GM21619 (cell line): ENCODE data around the gene ABCC6.

Experiments used
- ATAC-seq: cut with Tn5 transposase; IDR thresholded peaks from one replicate; pipeline ENCODE4 v1.9.1; 2021; ENCODE audit not compliant: unreplicated experiment

ABCC6 gene

DNA sequence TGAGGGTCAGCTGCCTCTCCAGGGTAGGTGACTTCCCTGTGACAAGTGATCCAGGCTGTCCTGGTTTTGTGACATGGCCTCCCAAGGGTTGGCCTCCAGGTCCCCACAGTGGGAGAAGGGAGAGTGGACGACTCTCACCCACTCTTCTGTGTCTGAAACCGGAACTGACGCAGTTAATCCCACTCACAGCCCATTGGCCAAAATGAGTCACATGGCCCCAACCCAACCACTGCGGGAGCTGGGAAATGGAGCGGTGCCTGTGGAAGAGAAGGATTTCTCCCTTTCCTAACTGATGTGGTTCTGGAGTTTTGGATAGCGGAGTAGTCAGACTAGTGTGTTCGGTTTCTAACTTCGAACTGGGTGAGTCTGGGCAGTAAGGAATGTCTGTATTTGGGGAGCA, 79.4 kb downstream of the ABCC6 start:
- no peak for ATAC-seq

DNA sequence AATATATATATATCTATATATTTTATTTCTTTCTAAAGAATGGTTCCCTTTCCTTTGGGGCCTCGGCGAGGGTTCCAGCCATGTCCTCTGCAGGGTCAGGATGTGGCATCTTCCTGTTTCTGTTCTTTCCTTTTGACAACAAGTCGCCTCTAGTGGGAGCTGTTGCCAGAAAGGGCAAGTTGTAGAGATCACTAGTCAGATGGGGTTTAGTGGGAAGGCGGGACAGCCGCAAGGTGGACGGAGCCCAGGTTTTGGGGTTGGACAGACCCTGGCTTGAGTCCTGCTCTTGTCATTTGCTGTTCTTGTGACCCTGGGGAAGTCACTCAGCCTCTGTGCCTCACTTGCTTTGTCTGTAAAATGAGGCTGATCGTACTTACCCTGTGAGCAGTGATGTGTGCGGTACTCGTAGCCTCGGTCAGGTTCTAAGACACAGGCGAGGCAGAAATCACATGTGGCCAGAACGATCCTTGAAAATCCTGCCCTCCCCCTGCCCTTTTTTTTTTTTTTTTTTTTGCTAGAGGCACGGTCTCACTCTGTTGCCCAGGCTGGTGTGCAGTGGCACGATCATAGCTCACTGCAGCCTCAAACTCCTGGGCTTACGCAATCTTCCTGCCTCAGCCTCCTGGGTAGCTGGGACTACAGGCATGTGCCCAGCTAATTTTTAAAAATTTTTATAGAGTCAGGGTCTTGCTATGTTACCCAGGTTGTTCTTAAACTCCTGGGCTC, 80.1 kb downstream of the ABCC6 start:
- no peak for ATAC-seq

DNA sequence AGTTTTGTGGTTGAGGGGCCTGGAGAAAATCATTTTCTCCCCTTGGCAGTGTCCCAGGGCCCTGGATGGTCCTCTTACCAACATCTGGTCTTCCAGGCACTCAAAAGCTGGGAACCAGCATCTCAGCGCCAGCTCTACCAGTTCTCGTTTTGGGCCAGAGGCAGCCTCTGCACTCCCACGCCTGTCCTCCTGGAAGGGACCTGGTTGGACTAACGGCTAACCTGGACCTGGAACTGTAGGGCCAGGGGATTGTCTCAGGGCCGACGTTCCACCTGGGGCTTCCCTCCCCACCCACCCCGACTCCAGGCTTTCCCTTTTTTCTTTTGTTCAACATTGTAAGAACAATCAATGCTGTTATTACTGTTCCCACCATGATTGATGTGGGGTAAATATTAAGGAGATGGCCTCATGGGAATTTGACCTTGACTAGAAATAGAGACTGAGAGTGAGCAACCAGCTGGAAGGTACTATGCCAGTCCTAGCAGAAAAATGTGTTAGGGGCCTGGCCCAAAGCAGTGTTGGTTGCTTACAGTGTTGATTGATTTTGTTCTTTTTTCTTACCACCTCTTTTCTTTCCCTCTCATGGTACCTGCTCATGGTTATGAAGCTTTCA, 81.4 kb downstream of the ABCC6 start:
- no peak for ATAC-seq

DNA sequence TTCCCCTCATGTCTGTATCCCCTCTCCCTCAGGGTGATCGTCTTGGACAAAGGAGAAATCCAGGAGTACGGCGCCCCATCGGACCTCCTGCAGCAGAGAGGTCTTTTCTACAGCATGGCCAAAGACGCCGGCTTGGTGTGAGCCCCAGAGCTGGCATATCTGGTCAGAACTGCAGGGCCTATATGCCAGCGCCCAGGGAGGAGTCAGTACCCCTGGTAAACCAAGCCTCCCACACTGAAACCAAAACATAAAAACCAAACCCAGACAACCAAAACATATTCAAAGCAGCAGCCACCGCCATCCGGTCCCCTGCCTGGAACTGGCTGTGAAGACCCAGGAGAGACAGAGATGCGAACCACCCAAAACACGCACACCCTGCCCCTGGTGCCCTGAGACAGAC, 82.2 kb downstream of the ABCC6 start:
- ATAC-seq = no peak

DNA sequence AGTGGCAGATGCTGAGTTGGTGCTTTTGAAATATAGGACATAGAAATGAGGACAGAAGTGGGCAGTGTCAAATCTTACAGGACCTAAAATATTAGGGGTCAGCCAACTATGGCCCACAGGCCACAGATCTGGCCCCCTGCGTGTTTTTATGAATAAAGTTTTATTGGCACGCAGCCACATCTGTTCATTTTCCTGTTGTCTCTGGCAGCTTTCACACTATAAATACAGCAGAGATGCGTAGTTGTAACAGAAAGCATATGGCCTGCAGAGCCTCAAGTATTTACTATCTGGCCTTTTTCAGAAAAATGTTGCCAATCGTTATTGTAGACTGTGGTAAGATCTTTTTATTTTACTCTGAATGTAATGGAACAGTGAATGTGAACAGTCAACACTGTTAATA, 82.8 kb downstream of the ABCC6 start:
- no peak for ATAC-seq

DNA sequence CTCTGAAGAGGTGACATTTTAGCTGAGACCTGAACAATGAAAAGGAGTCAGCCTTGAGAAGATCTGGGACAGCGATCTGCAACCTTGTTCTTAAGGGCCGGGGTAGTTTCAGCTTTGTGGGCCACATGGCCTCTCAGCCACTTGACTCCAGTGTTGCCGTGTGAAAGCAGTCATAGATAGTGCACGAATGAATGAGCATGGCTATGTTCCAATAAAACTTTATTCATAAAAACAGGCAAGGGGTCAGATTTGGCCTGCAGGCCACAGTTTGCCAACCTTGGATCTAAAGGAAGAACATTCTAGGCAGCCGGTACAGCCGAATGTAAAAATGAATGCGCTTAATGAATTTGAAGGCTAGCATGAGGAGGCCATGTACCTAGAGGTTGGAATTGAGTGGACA, 83.5 kb downstream of the ABCC6 start:
- no peak for ATAC-seq

DNA sequence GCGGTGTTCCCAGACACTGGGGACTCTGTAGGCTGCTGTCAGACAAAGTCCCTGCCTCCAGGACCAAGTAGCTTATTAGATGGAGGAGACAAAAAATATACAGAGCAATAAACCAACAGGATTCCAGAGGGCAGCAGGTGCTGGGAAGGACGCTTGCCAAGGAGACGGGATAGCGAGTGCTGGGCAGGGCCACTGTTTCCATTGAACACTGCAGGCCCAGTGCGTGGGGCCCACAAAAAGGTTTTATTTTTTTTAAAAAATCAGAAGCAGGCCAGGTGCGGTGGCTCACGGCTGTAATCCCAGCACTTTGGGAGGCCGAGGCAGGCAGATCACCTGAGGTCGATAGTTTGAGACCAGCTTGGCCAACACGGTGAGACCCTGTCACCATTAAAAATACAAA, 84.2 kb downstream of the ABCC6 start:
- no peak for ATAC-seq

DNA sequence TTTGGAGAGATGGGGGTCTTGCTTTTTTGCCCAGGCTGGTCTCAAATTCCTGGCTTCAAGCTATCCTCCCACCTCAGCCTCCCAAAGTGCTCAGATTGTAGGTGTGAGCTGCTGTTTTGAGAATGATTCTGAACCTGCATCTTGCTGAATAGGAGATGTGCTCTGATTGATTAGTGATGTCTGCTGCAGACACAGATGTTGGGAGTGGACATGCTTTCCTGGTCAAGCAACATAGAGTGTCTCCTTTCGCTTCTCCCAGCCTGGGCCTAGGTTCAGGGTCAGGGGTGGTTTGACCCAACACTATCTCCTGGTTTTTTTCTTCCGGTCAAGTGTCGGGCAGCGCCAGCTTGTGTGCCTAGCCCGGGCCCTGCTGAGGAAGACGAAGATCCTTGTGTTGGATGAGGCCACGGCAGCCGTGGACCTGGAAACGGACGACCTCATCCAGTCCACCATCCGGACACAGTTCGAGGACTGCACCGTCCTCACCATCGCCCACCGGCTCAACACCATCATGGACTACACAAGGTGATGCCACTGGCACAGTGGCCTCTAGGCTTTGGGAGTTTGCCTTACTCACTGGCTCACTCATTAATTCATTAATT, 85.2 kb downstream of the ABCC6 start:
- no peak for ATAC-seq

DNA sequence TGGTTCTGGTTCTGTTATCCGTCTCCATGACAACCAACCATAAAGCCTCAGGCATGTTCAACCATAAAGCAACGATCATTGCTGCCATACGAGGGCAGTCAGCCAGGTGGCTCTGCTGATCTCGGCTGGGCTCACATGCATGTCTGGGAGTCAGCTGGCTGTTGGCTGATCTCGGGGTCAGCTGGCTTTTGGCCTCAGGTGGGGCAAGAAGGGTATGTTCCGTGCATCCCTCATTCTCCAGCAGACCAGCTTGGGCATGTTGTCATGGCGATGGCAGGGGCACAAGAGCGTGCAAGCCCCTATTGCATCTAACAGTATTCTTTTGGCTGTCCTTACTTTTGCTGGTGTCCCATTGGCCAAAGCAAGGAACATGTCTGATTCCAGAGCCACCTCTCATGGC, 86.2 kb downstream of the ABCC6 start:
- ATAC-seq = no peak

DNA sequence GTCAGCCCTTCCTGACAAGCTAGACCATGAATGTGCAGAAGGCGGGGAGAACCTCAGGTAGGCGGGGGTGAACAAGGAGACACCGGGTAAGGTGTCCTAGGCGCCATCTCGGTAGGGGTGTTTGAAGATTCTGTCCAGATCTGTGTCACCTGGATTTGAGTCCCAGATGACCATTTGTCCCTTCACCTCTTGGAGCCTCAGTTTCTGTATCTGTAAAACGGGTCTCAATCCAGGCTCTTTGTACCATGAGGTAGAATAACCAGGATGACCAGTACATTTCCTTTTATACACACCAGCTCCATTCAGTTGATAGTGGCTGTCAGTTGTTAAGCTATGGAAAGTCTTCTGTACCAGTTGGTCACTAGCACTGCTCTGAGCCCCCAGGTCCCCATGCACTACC, 86.7 kb downstream of the ABCC6 start:
- ATAC-seq = no peak

DNA sequence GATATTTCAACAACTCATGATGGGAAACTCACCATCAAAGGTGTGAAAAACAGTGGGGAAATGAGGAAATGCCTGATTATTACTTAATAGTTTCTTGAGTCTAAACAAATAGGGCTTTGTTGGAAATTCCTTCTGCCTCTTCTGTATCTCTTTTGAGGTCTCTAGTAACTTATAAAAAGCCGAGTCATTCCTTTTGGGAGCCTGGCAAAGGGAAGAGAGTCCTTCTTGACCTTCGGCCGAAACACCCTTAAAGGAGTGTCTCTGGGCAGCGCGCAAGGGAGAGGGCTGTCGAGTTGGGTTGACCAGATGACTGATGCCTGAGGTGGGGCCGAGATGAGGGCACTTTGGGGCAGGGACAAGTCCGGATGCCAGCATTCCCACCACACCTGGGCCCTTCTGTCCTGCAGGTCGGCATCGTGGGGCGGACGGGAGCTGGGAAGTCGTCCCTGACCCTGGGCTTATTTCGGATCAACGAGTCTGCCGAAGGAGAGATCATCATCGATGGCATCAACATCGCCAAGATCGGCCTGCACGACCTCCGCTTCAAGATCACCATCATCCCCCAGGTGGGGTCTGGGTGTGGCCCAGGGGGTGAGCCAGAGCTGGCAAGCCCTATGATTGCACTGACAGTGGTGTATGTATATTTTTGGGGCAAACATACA, 89.2 kb downstream of the ABCC6 start:
- ATAC-seq = no peak

DNA sequence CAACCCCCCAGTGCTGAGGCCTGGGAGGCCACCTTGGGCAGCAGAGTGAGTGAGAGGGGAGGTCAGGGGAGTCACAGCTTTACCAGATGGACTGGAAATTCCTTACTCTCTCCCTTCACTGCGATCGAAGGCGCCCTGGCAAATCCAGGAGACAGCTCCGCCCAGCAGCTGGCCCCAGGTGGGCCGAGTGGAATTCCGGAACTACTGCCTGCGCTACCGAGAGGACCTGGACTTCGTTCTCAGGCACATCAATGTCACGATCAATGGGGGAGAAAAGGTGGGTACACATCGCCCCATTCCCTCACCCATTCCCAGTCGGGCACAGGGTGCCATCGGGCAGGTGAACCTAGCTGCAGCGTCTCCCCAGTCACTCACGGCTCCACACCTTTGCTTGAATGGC, 91.6 kb downstream of the ABCC6 start:
- ATAC-seq = no peak

DNA sequence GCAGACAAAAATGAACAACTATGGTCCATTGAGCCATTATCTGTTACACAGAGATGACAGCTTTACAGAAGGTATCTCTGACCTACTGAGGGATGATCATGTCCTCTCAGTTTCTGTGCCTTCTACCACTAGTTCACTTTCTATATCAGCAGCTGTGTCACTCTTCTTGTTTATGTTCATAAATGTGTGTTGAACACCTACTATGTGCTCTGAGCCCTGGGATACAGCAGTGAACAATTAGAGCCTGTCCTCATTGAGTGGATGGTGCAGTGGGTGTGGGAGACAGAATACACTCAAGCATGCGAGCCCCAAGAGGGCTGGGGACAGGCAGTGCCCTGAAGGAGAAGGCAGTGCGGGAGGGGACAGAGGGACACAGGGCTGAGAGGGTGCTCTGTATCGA, 92.1 kb downstream of the ABCC6 start:
- no peak for ATAC-seq

DNA sequence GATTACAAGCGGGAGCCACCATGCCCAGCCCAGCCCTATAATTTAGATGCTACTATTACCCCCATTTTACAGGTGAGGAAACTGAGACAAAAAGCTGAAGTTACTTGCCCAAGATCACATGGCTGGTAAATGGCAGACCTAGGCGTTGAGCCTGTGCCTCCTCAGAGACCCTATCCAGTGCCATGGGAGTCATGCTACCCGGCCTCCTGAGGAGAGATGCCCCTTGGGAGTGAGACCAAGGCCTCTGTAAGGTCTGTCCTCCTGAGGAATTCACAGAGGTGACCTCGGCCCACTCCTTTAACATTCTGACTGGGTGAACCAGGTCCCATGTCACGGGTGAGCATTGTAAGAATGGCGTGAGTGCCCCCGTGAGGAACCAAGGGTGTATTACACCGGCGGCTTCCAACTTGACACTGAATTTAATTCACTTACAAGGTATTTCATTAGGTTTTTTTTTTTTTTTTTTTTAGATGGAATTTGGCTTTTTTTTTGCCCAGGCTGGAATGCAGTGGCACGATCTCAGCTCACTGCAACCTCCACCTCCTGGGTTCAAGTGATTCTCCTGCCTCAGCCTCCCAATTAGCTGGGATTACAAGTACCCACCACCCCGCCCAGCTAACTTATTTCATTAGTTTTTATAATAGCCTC, 95.7 kb downstream of the ABCC6 start:
- ATAC-seq = no peak

DNA sequence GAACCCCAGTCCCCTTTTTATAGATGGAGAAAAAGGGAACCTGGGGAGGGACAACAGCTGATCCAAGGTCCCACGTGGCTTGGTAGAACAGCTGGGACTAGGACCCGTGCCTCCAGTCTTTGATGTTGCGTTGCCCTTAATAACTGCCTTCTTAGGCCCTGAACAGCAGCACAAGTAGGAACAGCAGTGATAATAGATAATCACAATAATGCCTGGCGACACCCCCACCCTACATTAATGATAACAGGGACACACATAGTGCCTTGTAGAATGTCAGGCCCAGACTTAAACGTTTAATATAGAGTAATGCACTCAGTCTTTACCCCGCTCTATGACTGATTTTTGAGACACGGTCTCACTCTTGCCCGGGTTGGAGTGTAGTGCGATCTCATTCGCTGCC, 96.4 kb downstream of the ABCC6 start:
- no peak for ATAC-seq

DNA sequence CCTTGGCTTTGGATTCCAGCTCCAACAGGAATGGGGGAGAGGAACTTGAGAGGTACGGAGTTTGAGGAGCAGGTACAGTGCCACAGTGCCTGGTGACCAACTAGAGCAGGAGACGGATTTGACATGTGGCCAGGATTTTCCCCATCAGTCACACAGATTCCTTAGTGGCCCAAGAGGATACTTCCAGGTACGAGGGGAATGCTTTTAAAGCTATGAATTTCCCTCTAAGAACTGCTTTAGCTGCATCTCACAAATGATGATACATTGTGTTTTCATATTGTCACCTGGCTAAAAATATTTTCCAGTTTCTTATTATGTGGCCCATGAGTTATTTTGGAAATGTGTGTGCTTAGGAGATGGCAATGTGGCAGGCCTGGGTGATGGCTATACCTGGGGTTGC, 98.3 kb downstream of the ABCC6 start:
- ATAC-seq = no peak

DNA sequence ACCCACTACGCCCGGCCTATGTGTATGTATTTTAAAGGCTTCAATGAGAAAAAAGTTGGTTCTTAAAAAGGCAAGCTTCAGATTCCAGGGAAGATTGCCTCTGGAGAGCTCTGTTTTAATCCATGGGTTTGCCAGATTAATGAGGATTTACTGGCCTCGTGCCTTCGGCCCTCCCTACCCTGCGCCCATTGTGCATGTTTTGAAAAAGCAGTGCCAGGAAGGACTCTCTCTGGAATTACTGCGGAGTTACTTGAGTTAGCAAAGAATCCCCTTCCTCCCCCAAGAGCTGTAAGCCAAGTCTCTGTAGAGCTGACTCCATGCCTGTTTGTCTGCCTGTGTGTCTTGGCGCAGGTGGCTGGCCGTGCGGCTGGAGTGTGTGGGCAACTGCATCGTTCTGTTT, 98.9 kb downstream of the ABCC6 start:
- no peak for ATAC-seq

DNA sequence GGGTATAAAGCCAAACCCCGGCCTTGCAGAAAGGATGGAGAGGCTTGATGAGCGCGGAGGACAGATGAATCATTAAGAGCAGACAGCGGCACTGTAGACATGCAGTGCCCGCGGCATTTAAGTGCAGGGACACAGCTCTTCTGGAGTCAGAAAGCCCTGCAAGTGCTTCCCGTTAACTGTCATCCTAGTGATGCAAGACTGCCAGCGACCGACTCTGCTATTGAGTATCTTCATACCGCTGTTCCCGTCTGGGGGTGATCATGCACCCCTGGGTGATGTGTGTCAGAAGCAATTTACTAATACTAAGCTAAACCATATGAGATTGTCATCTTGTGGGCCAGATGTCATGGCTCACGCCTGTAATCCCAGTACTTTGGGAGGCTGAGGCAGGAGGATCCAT, 101.0 kb downstream of the ABCC6 start:
- no peak for ATAC-seq

DNA sequence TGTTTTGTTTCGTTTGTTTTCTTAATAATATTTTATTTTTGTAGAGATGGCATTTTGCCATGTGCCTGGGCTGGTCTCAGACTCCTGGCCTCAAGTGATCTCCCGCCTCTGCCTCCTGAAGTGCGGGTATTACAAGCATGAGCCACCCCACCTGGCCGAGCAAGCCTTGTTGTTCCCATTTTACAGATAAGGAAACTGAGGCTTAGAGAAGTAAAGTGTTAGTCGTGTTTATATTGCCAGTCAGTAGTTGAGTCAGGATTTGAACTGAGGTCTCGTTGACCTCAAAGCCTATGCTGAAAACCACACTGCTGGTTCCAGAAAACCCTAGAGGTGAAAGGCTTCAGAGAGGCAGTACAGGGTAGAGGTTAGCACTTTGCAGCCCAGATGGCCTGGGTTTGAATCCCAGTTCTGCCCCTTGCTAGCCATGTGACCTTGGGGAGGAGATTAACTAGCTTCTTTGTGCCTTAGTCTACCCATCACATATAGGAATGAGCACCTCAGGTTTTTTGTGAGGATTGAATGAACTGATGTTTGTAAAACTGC, 102.0 kb downstream of the ABCC6 start:
- ATAC-seq = no peak

DNA sequence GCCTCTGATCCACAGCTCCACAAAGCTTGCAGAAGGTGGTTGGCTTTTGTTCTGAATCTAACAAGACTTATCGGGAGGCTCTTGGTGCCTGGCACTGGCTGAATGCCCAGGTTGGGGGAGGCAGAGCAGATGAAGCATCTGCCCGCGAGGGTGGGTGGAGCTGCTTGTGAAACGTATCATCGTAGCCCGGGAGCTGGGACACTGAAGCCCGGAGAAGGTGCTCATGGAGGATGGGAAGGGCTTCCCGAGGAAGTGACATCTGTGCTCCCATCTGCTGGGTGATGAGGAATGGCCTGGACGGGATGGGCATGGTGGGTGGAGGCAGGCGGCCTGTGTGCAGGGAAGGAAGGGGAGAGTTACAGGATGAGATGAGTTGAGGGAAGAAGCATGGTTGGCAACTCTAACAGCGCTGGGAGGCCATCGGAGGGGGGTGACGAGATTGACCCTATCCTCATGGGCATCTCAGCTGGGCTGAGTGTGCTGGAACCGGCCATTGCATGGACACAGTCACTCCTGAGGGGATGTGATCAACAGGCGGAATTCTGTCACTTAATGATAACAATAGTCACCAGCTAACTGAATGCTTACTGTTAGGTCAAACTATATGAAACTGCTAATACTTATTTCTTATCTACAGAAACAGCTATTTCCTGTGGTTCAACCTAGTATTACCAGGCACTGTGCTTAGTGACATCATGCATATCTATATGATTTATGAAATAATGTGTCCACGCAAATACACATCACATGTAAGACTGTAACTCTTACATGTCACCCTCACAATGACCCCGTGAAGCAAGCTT, 102.7 kb downstream of the ABCC6 start:
- ATAC-seq = no peak

DNA sequence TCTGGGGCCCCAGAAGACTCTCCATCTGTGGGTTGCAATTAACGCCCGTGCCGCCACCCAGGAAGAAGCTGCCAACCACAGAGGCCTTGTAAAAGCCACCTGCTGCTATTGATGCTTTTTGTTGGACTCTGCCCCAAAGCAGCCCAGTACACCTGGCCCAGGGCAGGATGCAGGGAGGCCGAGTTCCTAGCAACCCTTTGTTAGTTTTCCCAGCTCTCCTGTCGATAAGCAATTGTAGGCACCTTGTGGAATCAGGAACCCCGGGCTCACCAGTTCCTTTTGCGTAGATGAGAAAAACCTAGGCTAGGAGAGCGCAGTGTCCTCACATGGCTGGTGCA, 103.3 kb downstream of the ABCC6 start:
- no peak for ATAC-seq
